ENCODE data around the gene LGALS3BP. TPM values are rescaled to one million over a fixed set of nuclear protein-coding genes. Genes with fewer than 3 reads are reported as not detected.

Gene LGALS3BP
- total RNA-seq, 1 experiment from 2014 or later: 57.9 TPM

- TF ChIP-seq STAT6 (CRISPR knock-in tag; conservative IDR thresholded peaks at IDR 0.05; ENCODE audit: low read depth) (no peak), PRRX2 (CRISPR knock-in tag; IDR thresholded peaks at IDR 0.05) (no peak), IRF1 (CRISPR knock-in tag; IDR thresholded peaks at IDR 0.05) (no peak), AFF4 (CRISPR knock-in tag; IDR thresholded peaks at IDR 0.05; ENCODE audit: borderline replicate concordance) (no peak)
Measured at GRCh38 chr17:78925234-78925633, 54.5 kb downstream of the LGALS3BP start, which contains the start of gene TIMP2 (continued).

GRCh38 chr17:78924481-78925151 lies 55.1 kb downstream of the LGALS3BP start:
- Mint-ChIP-seq H3K36me3 (no peaks in the 10 kb centered on the region), H3K9me3 (no peaks in the 10 kb centered on the region), H3K27me3 (ENCODE audit: low read depth) (peaks cover 3% of the 10 kb centered on the region), H3K4me1 (peaks cover 28% of the 10 kb centered on the region), H3K4me3 (peak overlapping the region; percentile 73), H3K27ac (no peak overlapping the region)
- CTCF ChIA-PET: interaction anchor here (0.6 to 1.5 kb wide), 4 partner anchors 18 to 72 kb away, joined by 3 to 8 read pairs (median 4); no protein-coding TSS in a partner anchor
- DNase-seq (ENCODE audit: low spot score) (peak; percentile 58), ATAC-seq (peak; percentile 6)
- TF ChIP-seq FOXP4 (CRISPR knock-in tag; IDR thresholded peaks at IDR 0.05) (no peak), ZMAT4 (CRISPR knock-in tag; IDR thresholded peaks at IDR 0.05) (no peak), FOXP1 (CRISPR knock-in tag; IDR thresholded peaks at IDR 0.05; ENCODE audit: borderline replicate concordance) (no peak), ATF6 (CRISPR knock-in tag; IDR thresholded peaks at IDR 0.05) (no peak), ZBTB43 (CRISPR knock-in tag; IDR thresholded peaks at IDR 0.05) (no peak), AR (CRISPR knock-in tag; IDR thresholded peaks at IDR 0.05) (no peak), CREM (CRISPR knock-in tag; IDR thresholded peaks at IDR 0.05) (no peak)
- POLR2A ChIA-PET: no interaction called here

Data from WTC11 (cell line).